Cerebellar nuclear complex (tissue), 1 donor: ENCODE data around the gene SCNM1.
"Not testable (repeated sequence)": the region's sequence is repeated elsewhere in the genome, so short reads cannot be mapped to it uniquely, and the experiment has no call there.

Source experiments
- DNase-seq, 2 experiments: peaks; one replicate each; lab custom pipeline; 2025; lab: John Stamatoyannopoulos, UW

Gene SCNM1

DNA sequence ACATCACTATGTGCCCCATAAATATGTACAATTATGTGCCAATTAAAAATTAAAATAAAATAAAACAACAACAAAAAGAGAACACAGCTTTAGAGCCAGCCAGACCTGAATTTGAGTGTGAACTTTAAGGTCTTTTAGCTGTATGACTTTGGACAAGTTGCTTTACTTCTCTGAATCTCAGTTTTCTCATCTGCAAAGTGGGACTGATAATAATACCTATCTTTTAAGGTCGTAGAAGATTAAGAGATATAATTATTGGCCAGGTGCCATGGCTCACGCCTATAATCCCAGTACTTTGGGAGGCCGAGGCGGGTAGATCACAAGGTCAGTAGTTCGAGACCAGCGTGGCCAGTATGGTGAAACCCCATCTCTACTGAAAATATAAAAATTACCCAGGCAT, 27.4 kb downstream of the SCNM1 start:
- no peak for DNase-seq

DNA sequence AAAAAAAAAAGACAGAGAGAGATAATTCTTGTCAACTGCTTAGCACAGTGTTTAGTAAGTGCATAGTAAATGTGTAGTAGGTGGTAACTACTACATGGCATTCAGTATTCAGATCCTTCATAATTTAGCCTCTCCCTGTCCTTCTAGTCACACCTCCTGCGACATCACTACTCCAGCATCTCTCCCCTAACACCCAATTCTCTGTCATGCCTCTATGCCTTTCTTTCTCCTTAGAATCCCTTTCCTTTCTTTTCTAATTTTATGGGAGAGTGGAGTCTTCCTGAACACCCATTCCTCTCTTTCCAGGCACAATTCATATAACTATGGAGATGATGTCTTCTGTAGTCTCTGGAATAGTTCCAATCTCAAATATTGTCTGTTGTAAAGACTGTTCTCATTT, 27.9 kb downstream of the SCNM1 start:
- no peak for DNase-seq

DNA sequence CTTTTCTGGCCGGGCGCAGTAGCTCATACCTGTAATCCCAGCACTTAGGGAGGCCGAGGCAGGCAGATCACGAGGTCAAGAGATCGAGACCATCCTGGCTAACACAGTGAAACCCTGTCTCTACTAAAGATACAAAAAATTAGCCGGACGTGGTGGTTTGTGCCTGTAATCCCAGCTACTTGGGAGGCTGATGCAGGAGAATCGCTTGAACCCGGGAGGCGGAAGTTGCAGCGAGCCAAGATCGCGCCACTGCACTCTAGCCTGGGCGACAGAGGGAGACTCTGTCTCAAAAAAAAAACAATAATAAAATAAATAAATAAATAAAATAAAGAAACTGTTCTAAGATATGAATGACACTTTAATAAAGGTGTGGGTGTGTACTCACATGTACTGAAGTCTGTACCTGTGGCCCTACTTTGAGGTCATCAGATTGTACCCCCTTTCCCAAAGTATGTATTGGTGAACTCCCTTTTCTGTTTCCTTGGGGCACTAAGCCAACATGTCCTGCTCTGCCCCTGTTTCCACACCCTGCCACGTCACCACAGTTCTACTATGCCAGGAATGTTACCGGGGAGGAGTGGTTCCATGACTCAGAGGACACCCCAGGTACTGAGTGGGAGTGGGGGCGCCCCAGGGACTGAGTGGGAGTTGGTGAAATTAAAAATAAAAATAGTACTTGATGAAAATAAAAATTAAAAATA, 29.1 kb downstream of the SCNM1 start:
- DNase-seq = not testable (repeated sequence)

DNA sequence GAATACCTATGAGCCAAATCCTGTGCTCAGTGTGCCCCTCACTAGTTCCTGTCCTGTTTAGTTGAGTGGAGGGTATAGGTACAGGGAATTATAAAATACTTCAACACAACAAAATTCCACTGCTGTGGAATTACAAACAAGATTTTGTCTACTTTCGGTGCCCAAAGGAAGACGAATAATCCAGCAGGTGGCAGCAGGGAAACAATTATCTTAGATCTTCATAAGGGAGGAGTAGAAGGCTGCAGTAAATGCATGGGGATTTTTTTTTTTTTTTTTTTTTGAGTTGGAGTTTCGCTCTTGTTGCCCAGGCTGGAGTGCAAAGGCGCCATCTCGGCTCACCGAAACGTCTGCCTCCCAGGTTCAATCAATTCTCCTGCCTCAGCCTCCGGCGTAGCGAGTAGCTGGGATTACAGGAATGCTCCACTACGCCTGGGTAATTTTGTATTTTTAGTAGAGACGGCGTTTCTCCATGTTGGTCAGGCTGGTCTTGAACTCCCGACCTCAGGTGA, 30.4 kb downstream of the SCNM1 start:
- peak; percentile 10 to 70 for DNase-seq

DNA sequence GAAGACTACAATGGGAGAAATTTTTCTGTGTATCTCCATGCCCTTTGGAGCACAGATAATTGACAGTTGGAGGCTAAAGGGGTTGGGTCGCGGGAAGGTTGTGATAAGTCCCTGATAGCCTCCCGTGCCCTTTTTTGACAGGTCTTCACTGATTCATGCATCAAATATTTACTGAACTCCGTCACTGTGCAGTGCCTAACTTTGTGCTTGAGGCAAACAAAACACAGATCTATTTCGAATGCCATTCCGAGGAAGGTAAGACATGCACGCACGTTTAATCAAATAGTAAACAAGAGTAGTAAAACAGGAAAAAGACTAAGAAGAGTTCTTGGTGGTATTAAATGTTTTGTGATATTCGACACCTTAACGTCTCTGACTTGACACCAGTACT, 31.9 kb downstream of the SCNM1 start:
- DNase-seq = no peak

DNA sequence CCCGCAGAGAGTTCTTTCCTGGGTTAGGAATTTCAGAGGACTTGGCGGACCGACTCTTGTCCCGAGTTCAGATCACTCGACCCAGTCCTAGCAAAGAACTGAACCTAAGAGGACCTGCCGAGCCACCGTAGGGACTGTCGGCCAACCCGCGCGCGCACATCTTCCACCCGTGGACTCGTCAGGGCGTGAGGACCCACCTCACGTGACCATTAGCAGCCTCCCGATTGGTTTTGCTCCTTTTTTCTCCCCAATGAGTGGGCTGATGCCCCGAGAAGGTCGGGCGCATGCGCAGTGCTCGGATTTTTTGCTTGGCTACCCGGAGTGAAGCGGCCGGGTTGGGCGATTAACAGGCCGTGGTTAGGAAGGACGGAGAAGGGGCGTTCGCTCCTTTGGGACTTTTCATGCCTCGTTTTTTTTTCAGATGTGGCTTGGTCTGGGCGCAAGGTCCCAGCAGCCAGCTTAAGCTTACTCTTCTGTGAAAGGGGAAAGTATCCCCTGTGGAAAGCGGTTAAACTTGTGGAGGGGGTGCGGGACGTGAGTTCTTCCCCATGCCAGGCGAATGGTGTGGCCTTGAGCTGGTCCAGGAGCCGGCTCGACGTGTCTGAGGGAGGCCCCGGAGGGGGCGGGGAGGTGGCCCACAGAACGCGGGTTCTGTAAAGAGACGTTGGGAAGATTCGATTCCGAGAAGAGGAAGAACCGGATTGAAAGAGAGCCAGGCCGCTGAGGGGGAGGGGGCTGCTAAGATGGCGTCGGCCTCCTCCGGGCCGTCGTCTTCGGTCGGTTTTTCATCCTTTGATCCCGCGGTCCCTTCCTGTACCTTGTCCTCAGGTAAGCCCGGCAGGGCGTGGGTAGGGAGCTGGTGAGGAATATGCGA, 32.5 kb downstream of the SCNM1 start, which contains the start of gene PIP5K1A:
TSS of gene PIP5K1A (plus strand) at position 299 of the 874 bp plus-strand sequence. CDS start at position 744, 445 bp downstream.
- DNase-seq = peak; percentile 58 to 91

DNA sequence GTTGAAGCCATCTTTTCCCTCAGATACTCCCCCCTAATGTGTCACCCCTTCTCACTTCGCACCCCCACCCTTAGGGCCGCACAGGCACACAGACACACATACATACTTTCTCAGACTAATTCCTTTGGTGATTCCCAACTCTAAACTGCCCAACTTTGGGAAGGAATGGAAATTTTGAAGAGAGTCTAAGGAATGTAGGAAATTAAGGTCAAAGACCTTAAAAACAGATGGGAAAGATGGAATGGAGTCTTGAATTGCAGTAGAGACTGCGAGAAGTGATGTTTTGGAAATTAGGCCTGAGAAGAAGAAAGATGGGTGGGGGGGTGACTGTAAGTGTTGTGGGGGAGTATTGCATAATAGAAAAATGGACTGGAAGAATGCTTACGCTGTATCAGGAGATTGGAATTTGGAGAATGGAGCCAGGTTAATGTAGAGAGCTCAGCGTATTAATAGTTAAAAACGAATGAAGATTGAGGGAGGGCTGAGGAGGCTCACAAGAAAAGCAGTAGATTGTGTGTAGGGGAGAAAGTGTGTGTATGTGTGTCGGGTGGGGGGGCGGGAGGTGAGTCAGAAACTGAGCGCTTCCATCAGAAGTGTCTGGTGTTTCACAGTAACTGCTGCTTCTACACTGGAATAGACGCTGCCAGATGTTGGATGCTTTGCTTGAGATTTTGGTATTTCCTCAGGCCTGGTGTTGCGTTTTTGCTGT, 34.1 kb downstream of the SCNM1 start:
- no peak for DNase-seq

DNA sequence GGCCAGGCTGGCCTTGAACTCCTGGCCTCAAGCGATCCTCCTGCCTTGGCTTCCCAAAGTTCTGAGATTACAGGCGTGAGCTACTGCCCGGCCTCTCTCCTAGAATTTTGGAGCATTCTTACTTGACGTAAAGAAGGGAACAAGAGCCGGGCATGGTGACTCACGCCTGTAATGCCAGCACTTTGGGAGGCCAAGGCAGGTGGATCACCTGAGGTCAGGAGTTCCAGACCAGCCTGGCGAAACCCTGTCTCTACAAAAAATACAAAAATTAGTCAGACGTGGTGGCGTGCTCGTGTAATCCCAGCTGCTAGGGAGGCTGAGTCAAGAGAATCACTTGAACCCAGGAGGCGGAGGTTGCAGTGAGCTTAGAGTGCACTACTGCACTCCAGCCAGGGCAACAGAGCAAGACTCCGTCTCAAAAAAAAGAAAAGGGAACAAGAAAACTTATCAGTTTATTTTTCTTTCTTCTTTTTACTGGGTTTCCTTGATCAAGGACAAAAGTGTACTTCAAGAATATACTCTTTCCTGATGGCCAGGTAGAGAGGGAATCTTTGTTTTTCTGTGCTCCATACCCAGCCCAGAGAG, 39.5 kb downstream of the SCNM1 start:
- not testable (repeated sequence) for DNase-seq

DNA sequence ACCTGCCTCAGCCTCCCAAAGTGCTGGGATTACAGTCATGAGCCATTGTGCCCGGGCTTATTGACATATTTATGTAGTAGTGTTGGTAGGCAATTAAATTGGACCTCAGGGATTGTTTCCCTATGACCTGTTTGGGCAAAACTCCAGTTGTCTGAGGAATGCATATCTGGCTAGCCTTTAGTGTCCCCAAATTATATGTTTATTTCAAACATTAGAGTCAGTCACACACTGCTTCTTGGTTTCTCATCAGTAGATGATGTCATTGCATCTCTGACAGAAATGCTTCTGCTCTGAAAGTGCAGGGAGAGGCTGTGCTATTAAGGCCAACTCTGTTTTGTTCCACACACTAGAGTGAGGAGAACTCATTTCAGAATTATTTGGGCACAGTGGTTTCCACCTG, 44.9 kb downstream of the SCNM1 start:
- no peak for DNase-seq

DNA sequence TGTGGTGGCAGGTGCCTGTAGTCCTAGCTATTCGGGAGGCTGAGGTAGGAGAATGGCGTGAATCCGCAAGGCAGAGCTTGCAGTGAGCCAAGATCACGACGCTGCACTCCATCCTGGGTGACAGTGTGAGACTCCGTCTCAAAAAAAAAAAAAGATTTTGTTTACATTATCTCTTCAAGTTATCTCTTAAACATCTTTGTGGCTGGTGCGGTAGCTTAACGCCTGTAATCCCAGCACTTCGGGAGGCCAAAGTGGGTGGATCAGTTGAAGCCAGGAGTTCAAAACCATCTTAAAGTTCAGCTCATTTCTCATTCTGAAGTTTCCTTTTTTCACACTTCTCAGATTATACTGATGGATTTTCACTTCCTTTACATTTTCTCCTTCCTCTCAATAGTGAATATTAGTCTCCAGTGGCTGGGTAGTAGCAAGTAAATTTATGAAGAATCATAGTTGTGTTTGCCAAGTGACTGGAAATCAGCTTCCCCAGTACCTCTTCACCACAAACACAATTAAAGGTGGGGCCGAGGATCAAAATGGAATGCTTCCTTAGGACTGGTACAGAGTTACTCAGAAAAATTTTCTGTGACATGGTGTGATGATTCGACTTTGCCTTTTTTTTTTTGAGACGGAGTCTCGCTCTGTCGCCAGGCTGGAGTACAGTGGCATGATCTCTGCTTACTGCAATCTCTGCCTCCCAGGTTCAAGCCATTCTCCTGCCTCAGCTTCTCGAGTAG, 46.2 kb downstream of the SCNM1 start:
- no peak for DNase-seq

DNA sequence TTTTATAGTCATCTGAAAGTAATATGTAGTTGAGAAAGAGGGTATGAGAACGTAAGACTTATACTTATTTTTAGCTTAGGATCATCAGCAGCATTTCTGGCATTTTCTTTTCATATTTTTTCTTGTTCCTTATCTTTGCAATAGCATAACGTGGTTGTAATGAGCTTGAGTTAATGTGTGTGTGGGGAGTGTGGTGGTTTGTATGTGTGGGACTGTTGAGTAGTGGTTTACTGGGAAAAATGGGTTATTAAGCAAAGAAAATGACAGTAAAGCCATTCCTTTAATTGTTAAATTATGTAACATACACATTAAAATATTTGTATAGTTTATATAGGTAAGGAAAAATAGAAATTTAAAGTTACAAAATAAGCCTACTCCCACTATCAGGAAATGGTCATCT, 47.6 kb downstream of the SCNM1 start:
- DNase-seq = no peak
